HCT116 (cell line): ENCODE measurements around the gene TENM3.

Experiments used
- CTCF ChIP-seq, 3 experiments: fragments of 200-600 bp in 1 of 3; sonication (generic) in 1 of 3; IDR thresholded peaks in 2 of 3; conservative IDR thresholded peaks in 1 of 3; 2 replicates each; pipeline ENCODE4 v1.5.1; 2012 to 2017; ENCODE audit warnings: low read depth in 2 of 3, low read length in 2 of 3, antibody characterized with exemption in 1 of 3, borderline replicate concordance in 1 of 3, control low read depth in 1 of 3, mild to moderate bottlenecking in 1 of 3, mixed read lengths in 1 of 3, mixed run types in 1 of 3, moderate library complexity in 1 of 3; ENCODE audit not compliant: insufficient read depth in 1 of 3
- POLR2AphosphoS5 ChIP-seq: IDR thresholded peaks from 2 replicates; pipeline ENCODE4 v1.6.1; 2011; ENCODE audit warnings: mild to moderate bottlenecking, low read depth, low read length, moderate library complexity
- RAD21 ChIP-seq: IDR thresholded peaks from 2 replicates; pipeline ENCODE4 v1.6.1; 2012; ENCODE audit warnings: low read depth, mild to moderate bottlenecking

GRCh38 chr4:182627996-182628395 is 384.8 kb downstream of the TENM3 start:
- TF ChIP-seq POLR2AphosphoS5: no peak
- no peak for TF ChIP-seq RAD21
- no peak for TF ChIP-seq CTCF (IDR thresholded peaks at IDR 0.05 in 2 of 3, conservative IDR thresholded peaks at IDR 0.05 in 1 of 3; ENCODE audit: borderline replicate concordance in 1 of 3, insufficient read depth in 1 of 3, low read depth in 2 of 3, low read length in 2 of 3)
